SK-N-MC (cell line): Measurements from ENCODE around the gene CRACR2B.

Source experiments
- EZH2 ChIP-seq: fragments of 200-600 bp; sonication (generic); IDR thresholded peaks from one replicate; pipeline ENCODE4 v1.6.1; 2017; ENCODE audit warnings: antibody characterized with exemption
- FOXP2 ChIP-seq: optimal IDR thresholded peaks from 2 replicates; pipeline ENCODE3; 2011; ENCODE audit warnings: mild to moderate bottlenecking, moderate library complexity; ENCODE audit not compliant: insufficient read depth; ENCODE audit errors: extremely low read length, control extremely low read depth
- POLR2AphosphoS5 ChIP-seq: IDR thresholded peaks from 2 replicates; pipeline ENCODE4 v1.6.1; 2012; ENCODE audit warnings: mild to moderate bottlenecking, low read depth, low read length, borderline replicate concordance

DNA sequence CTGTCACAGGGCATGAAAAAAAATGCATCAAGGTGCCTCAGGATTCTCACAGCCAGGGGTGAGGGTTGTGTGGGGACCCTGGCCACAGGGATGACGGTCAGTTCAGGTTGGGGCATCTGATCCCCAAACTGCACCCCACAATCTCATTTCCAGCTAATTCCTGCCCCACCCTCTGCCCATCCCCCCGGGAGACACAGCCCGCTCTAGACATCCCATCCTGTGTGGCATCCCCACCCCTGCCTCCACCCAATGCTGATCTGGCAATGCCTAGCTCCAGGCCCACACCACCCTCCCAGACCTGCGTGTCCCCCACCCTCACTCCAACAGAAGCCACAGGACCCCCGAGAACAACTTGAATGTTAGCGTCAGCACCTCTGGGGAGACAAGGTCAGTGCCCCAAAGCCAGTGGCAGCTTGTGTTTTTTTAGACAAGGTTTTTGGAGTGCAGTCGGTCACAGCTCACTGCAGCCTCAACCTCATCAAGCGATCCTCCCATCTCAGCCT lies 40.2 kb downstream of the CRACR2B start:
- no peak for TF ChIP-seq EZH2
- TF ChIP-seq POLR2AphosphoS5: peak; percentile 24; the same call in 1 of the 2 replicates
- TF ChIP-seq FOXP2: no peak
